ENCODE results near the gene RPL10. TPM values are rescaled to one million over a fixed set of nuclear protein-coding genes. Genes with fewer than 3 reads are reported as not detected.

Gene RPL10
- total and polyA plus RNA-seq, 9 of the 15 experiments (the other 6 are each of a cell fraction or from before 2014, with no cell fraction given), result 3,774 to 7,600 (median 5,014) TPM

GRCh38 chrX:154371017-154371788 is 27.0 kb upstream of the RPL10 start (continued):
- TF ChIP-seq ZNF280A (IDR thresholded peaks at IDR 0.05; ENCODE audit: low read depth, partially characterized antibody) (no peak), RBBP5 (IDR thresholded peaks at IDR 0.05; ENCODE audit: borderline replicate concordance, insufficient read depth, low read length, poor library complexity, severe bottlenecking) (peak; percentile 13), HLTF (IDR thresholded peaks at IDR 0.05) (no peak), ZBTB11 (CRISPR knock-in tag; IDR thresholded peaks at IDR 0.05) (no peak), POLR2A (conservative IDR thresholded peaks at IDR 0.05) (peak; percentile 99), CHCHD3 (CRISPR knock-in tag; IDR thresholded peaks at IDR 0.05) (peak; percentile 86), SRF (CRISPR knock-in tag; IDR thresholded peaks at IDR 0.05) (no peak), DIDO1 (tag; IDR thresholded peaks at IDR 0.05; ENCODE audit: low read depth) (no peak), ZNF224 (CRISPR knock-in tag; IDR thresholded peaks at IDR 0.05) (no peak), FOXM1 (IDR thresholded peaks at IDR 0.05; ENCODE audit: low read depth) (peak; percentile 86), FOXM1 (CRISPR knock-in tag; IDR thresholded peaks at IDR 0.05; ENCODE audit: low read depth) (no peak), PURB (CRISPR knock-in tag; IDR thresholded peaks at IDR 0.05; ENCODE audit: low read depth) (no peak), KLF1 (tag; IDR thresholded peaks at IDR 0.05) (no peak), BCOR (IDR thresholded peaks at IDR 0.05) (0 out of 2 replicates have a peak, but pooled peaks have one; percentile 19), UBTF (IDR thresholded peaks at IDR 0.05; ENCODE audit: borderline replicate concordance in 1 of 2, low read depth in 2 of 2, low read length in 2 of 2) (no peak), TAF9B (IDR thresholded peaks at IDR 0.05; ENCODE audit: partially characterized antibody) (no peak), GATAD2A (IDR thresholded peaks at IDR 0.05) (0 out of 2 replicates have a peak, but pooled peaks have one; percentile 14), CCAR2 (IDR thresholded peaks at IDR 0.05; ENCODE audit: low read depth, low read length) (no peak), NFIX (CRISPR knock-in tag; IDR thresholded peaks at IDR 0.05; ENCODE audit: low read depth) (no peak), ZNF408 (CRISPR knock-in tag; IDR thresholded peaks at IDR 0.05; ENCODE audit: low read depth) (no peak), MTF1 (CRISPR knock-in tag; IDR thresholded peaks at IDR 0.05; ENCODE audit: borderline replicate concordance) (no peak), ZZZ3 (IDR thresholded peaks at IDR 0.05) (no peak)

All from K562 (cell line).